CD4-positive, alpha-beta T cell treated with Interleukin-12 subunit alpha and Interleukin-12 subunit beta, for 1 hour (primary cell): ENCODE results near the gene ADGRA3.
"Not testable (repeated sequence)": the region's sequence is repeated elsewhere in the genome, so short reads cannot be mapped to it uniquely, and the experiment has no call there.

Source experiments
- DNase-seq: peaks from one replicate; pipeline ENCODE4 v3.0.0-alpha.2; 2020

ADGRA3 gene

GRCh38 chr4:22478426-22478825 lies 37.4 kb downstream of the ADGRA3 start:
- DNase-seq, result no peak

GRCh38 chr4:22477813-22478182 lies 38.1 kb downstream of the ADGRA3 start:
- DNase-seq, result no peak

GRCh38 chr4:22477136-22477812 lies 38.6 kb downstream of the ADGRA3 start:
- DNase-seq, result no peak

GRCh38 chr4:22476011-22476410 lies 39.9 kb downstream of the ADGRA3 start:
- no peak for DNase-seq

GRCh38 chr4:22475311-22475646 lies 40.6 kb downstream of the ADGRA3 start:
- not testable (repeated sequence) for DNase-seq

GRCh38 chr4:22474636-22475310 lies 41.1 kb downstream of the ADGRA3 start:
- no peak for DNase-seq

- no peak for DNase-seq
Observed at GRCh38 chr4:22473268-22473667, 42.6 kb downstream of the ADGRA3 start.

- DNase-seq, result no peak
Observed at GRCh38 chr4:22471999-22472461, 43.8 kb downstream of the ADGRA3 start.

GRCh38 chr4:22471419-22471818 lies 44.4 kb downstream of the ADGRA3 start:
- DNase-seq, result no peak

GRCh38 chr4:22466581-22466980 lies 49.3 kb downstream of the ADGRA3 start:
- DNase-seq, result no peak

- no peak for DNase-seq
Observed at GRCh38 chr4:22465996-22466395, 49.9 kb downstream of the ADGRA3 start.

- no peak for DNase-seq
Observed at GRCh38 chr4:22465349-22465748, 50.5 kb downstream of the ADGRA3 start.

GRCh38 chr4:22463179-22463578 lies 52.7 kb downstream of the ADGRA3 start:
- DNase-seq, result no peak

- DNase-seq, result no peak
Observed at GRCh38 chr4:22462688-22463087, 53.2 kb downstream of the ADGRA3 start.

GRCh38 chr4:22460266-22460665 lies 55.6 kb downstream of the ADGRA3 start:
- no peak for DNase-seq

- no peak for DNase-seq
Observed at GRCh38 chr4:22458098-22458497, 57.8 kb downstream of the ADGRA3 start.

- no peak for DNase-seq
Observed at GRCh38 chr4:22457348-22457747, 58.5 kb downstream of the ADGRA3 start.

GRCh38 chr4:22456291-22456690 lies 59.6 kb downstream of the ADGRA3 start:
- no peak for DNase-seq

- DNase-seq, result no peak
Observed at GRCh38 chr4:22454955-22455354, 60.9 kb downstream of the ADGRA3 start.

- DNase-seq, result no peak
Observed at GRCh38 chr4:22454216-22454838, 61.5 kb downstream of the ADGRA3 start.

GRCh38 chr4:22444813-22445212 lies 71.1 kb downstream of the ADGRA3 start:
- DNase-seq, result no peak

- no peak for DNase-seq
Observed at GRCh38 chr4:22442956-22443355, 72.9 kb downstream of the ADGRA3 start.

GRCh38 chr4:22440999-22441398 lies 74.9 kb downstream of the ADGRA3 start:
- DNase-seq, result no peak

GRCh38 chr4:22439947-22440346 lies 75.9 kb downstream of the ADGRA3 start:
- DNase-seq, result no peak
